ENCODE data around the gene APBA2.

The APBA2 gene

GRCh38 chr15:28921919-28922706 is 36.3 kb downstream of the APBA2 start:
- peaks cover 2 to 7% of the 10 kb centered on the region in 2 donors for H3K27me3 Mint-ChIP-seq
- DNase-seq: no peak
- no peak overlapping the region for H3K27ac Mint-ChIP-seq
- no peak for ATAC-seq (replicated peaks)
- no peak overlapping the region for H3K4me3 Mint-ChIP-seq
- no peaks in the 10 kb centered on the region for H3K9me3 Mint-ChIP-seq
- no peaks in the 10 kb centered on the region for H3K36me3 Mint-ChIP-seq
- no peaks in the 10 kb centered on the region for H3K4me1 Mint-ChIP-seq

- DNase-seq (no peak), ATAC-seq (replicated peaks) (no peak)
- Mint-ChIP-seq H3K9me3 (no peaks in the 10 kb centered on the region), H3K27ac (no peak overlapping the region), H3K4me1 (no peaks in the 10 kb centered on the region), H3K27me3 (peaks cover 6 to 7% of the 10 kb centered on the region in 2 donors), H3K36me3 (no peaks in the 10 kb centered on the region), H3K4me3 (no peak overlapping the region)
These were observed 36.9 kb downstream of the APBA2 start for GRCh38 chr15:28922707-28923012.

- Mint-ChIP-seq H3K4me3 (no peak overlapping the region), H3K36me3 (no peaks in the 10 kb centered on the region), H3K4me1 (no peaks in the 10 kb centered on the region), H3K9me3 (no peaks in the 10 kb centered on the region), H3K27ac (no peak overlapping the region), H3K27me3 (peaks cover 7 to 10% of the 10 kb centered on the region in 2 donors)
- ATAC-seq (replicated peaks) (no peak), DNase-seq (no peak)
These were observed 38.0 kb downstream of the APBA2 start for GRCh38 chr15:28923726-28924280.

GRCh38 chr15:28927043-28927442 is 41.3 kb downstream of the APBA2 start:
- Mint-ChIP-seq H3K9me3 (no peaks in the 10 kb centered on the region), H3K4me3 (no peak overlapping the region), H3K27me3 (peaks cover 0 to 10% of the 10 kb centered on the region in 2 donors), H3K36me3 (no peaks in the 10 kb centered on the region), H3K4me1 (no peaks in the 10 kb centered on the region), H3K27ac (no peak overlapping the region)
- no peak for ATAC-seq (replicated peaks)
- no peak for DNase-seq

GRCh38 chr15:28929200-28929599 is 43.4 kb downstream of the APBA2 start:
- H3K27me3 Mint-ChIP-seq: peaks cover 0 to 10% of the 10 kb centered on the region in 2 donors
- no peaks in the 10 kb centered on the region for H3K4me1 Mint-ChIP-seq
- DNase-seq (no peak), ATAC-seq (replicated peaks) (no peak)
- peaks cover 0 to 2% of the 10 kb centered on the region in 2 donors for H3K9me3 Mint-ChIP-seq
- H3K36me3 Mint-ChIP-seq: no peaks in the 10 kb centered on the region
- H3K27ac Mint-ChIP-seq: no peak overlapping the region
- no peak overlapping the region for H3K4me3 Mint-ChIP-seq

GRCh38 chr15:28930011-28930410 is 44.2 kb downstream of the APBA2 start:
- DNase-seq (no peak), ATAC-seq (replicated peaks) (no peak)
- H3K4me3 Mint-ChIP-seq: no peak overlapping the region
- no peaks in the 10 kb centered on the region for H3K36me3 Mint-ChIP-seq
- peaks cover 0 to 10% of the 10 kb centered on the region in 2 donors for H3K27me3 Mint-ChIP-seq
- no peaks in the 10 kb centered on the region for H3K4me1 Mint-ChIP-seq
- H3K27ac Mint-ChIP-seq: no peak overlapping the region
- H3K9me3 Mint-ChIP-seq: peaks cover 0 to 2% of the 10 kb centered on the region in 2 donors

GRCh38 chr15:28930476-28931291 is 44.9 kb downstream of the APBA2 start:
- H3K4me1 Mint-ChIP-seq: no peaks in the 10 kb centered on the region
- no peaks in the 10 kb centered on the region for H3K36me3 Mint-ChIP-seq
- peaks cover 0 to 2% of the 10 kb centered on the region in 2 donors for H3K9me3 Mint-ChIP-seq
- H3K27ac Mint-ChIP-seq: no peak overlapping the region
- no peak for ATAC-seq (replicated peaks)
- H3K27me3 Mint-ChIP-seq: peaks cover 0 to 10% of the 10 kb centered on the region in 2 donors
- no peak overlapping the region for H3K4me3 Mint-ChIP-seq
- no peak for DNase-seq

GRCh38 chr15:28931828-28932227 is 46.1 kb downstream of the APBA2 start:
- Mint-ChIP-seq H3K27ac (no peak overlapping the region), H3K4me3 (no peak overlapping the region), H3K9me3 (peaks cover 0 to 2% of the 10 kb centered on the region in 2 donors), H3K4me1 (no peaks in the 10 kb centered on the region), H3K36me3 (no peaks in the 10 kb centered on the region), H3K27me3 (peaks cover 0 to 10% of the 10 kb centered on the region in 2 donors)
- ATAC-seq (replicated peaks): no peak
- DNase-seq: no peak

- no peaks in the 10 kb centered on the region for H3K36me3 Mint-ChIP-seq
- H3K4me3 Mint-ChIP-seq: no peak overlapping the region
- ATAC-seq (replicated peaks): no peak
- no peaks in the 10 kb centered on the region for H3K4me1 Mint-ChIP-seq
- H3K27me3 Mint-ChIP-seq: peaks cover 0 to 6% of the 10 kb centered on the region in 2 donors
- no peak overlapping the region for H3K27ac Mint-ChIP-seq
- no peak for DNase-seq
- H3K9me3 Mint-ChIP-seq: peaks cover 0 to 2% of the 10 kb centered on the region in 2 donors
These were observed 46.6 kb downstream of the APBA2 start for GRCh38 chr15:28932361-28932760.

GRCh38 chr15:28933710-28934445 is 48.1 kb downstream of the APBA2 start:
- ATAC-seq (replicated peaks) (no peak), DNase-seq (no peak)
- Mint-ChIP-seq H3K9me3 (peaks cover 0 to 2% of the 10 kb centered on the region in 2 donors), H3K4me3 (no peak overlapping the region), H3K36me3 (no peaks in the 10 kb centered on the region), H3K27me3 (no peaks in the 10 kb centered on the region), H3K27ac (no peak overlapping the region), H3K4me1 (peaks cover 0 to 3% of the 10 kb centered on the region in 2 donors)

GRCh38 chr15:28934645-28935044 is 48.9 kb downstream of the APBA2 start:
- ATAC-seq (replicated peaks): no peak
- Mint-ChIP-seq H3K36me3 (no peaks in the 10 kb centered on the region), H3K4me1 (peaks cover 0 to 4% of the 10 kb centered on the region in 2 donors), H3K27ac (no peak overlapping the region), H3K27me3 (no peaks in the 10 kb centered on the region), H3K9me3 (peaks cover 3 to 5% of the 10 kb centered on the region in 2 donors), H3K4me3 (no peak overlapping the region)
- DNase-seq: no peak

GRCh38 chr15:28935316-28935715 is 49.5 kb downstream of the APBA2 start:
- ATAC-seq (replicated peaks) (peak in 1 of 2 donors; percentile 39), DNase-seq (no peak)
- H3K4me3 Mint-ChIP-seq: no peak overlapping the region
- no peak overlapping the region for H3K27ac Mint-ChIP-seq
- H3K36me3 Mint-ChIP-seq: no peaks in the 10 kb centered on the region
- no peaks in the 10 kb centered on the region for H3K27me3 Mint-ChIP-seq
- peaks cover 4 to 6% of the 10 kb centered on the region in 2 donors for H3K9me3 Mint-ChIP-seq
- peaks cover 0 to 4% of the 10 kb centered on the region in 2 donors for H3K4me1 Mint-ChIP-seq

GRCh38 chr15:28936081-28936480 is 50.3 kb downstream of the APBA2 start:
- Mint-ChIP-seq H3K4me1 (peaks cover 0 to 4% of the 10 kb centered on the region in 2 donors), H3K27ac (no peak overlapping the region), H3K4me3 (no peak overlapping the region), H3K27me3 (no peaks in the 10 kb centered on the region), H3K9me3 (peaks cover 4 to 6% of the 10 kb centered on the region in 2 donors), H3K36me3 (no peaks in the 10 kb centered on the region)
- no peak for ATAC-seq (replicated peaks)
- no peak for DNase-seq

GRCh38 chr15:28936481-28936881 is 50.7 kb downstream of the APBA2 start:
- H3K27me3 Mint-ChIP-seq: no peaks in the 10 kb centered on the region
- H3K9me3 Mint-ChIP-seq: peaks cover 4 to 6% of the 10 kb centered on the region in 2 donors
- H3K27ac Mint-ChIP-seq: no peak overlapping the region
- peaks cover 0 to 4% of the 10 kb centered on the region in 2 donors for H3K4me1 Mint-ChIP-seq
- no peak for DNase-seq
- ATAC-seq (replicated peaks): no peak
- no peaks in the 10 kb centered on the region for H3K36me3 Mint-ChIP-seq
- no peak overlapping the region for H3K4me3 Mint-ChIP-seq

Data from stimulated activated naive B cell treated with anti-CD40 and anti-IgM and Interleukin-4, amounts not matched to agents 10 μg/mL and 1 μg/mL and 100 μg/mL, for 72 hours (primary cell).